ENCODE results near the gene PRKAB1. TPM values are rescaled to one million over a fixed set of nuclear protein-coding genes. Genes with fewer than 3 reads are reported as not detected.

Gene PRKAB1
- total RNA-seq, 1 experiment from 2014 or later, result 30.0 TPM

DNA sequence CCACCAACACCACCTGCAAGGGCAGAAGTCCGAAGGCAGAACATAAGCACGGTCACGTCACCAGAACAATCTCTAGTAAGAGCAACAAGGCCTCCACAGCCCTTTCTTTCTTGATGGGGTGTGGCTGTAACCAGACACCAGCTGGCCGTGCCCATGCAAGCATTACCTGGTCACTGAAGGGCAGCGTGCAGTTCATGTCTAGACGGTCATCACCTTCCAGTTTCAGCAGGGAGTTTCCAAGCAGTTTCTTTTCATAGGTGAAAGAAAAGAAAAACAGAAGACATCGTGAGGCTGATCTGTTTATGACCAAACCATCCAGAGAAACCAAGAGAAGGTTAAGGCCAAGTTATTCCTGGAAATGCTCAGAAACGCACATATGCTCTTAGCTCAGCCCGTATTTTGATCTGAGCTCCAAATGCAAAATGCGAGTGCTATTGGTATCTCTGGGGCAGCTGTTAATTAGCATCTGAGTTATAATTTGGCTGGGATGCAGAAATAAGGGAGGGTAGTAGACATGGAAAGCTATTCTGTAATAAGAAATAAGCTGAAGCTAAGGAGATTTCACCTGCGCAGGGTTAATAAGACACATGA, 42.5 kb downstream of the PRKAB1 start:
- H3K4me3 ChIP-seq, result no peak overlapping the region
- no peak overlapping the region for H3K27ac ChIP-seq
- H3K4me1 ChIP-seq (replicated peaks; ENCODE audit: insufficient read depth), result no peaks in the 10 kb centered on the region
- no peaks in the 10 kb centered on the region for H3K79me2 ChIP-seq (ENCODE audit: low read depth)
- H3K9me2 ChIP-seq (ENCODE audit: insufficient read depth), result no peaks in the 10 kb centered on the region
- H3K9me3 ChIP-seq (ENCODE audit: insufficient read depth, low read depth), result no peaks in the 10 kb centered on the region
- H3K36me3 ChIP-seq (ENCODE audit: low read depth), result no peaks in the 10 kb centered on the region
- CTCF ChIA-PET, result interaction anchor here (0.6 kb wide), 1 partner anchor 9 kb away, joined by 4 read pairs; no protein-coding TSS in a partner anchor
- DNase-seq, result peak in 1 of 2 experiments; percentile 69
- H3K4me2 ChIP-seq, result no peak overlapping the region
- POLR2A ChIA-PET (ENCODE audit: unreplicated experiment), result interaction anchor here (0.6 kb wide), 2 partner anchors 12 to 17 kb away, joined by 7 to 29 read pairs; no protein-coding TSS in a partner anchor
- intact Hi-C loops (cut with micrococcal nuclease; ENCODE audit: unreplicated experiment), result no loop called here
- no peak for TF ChIP-seq EZH2 (IDR thresholded peaks at IDR 0.05; ENCODE audit: low read depth)
- TF ChIP-seq, protein P1, sequence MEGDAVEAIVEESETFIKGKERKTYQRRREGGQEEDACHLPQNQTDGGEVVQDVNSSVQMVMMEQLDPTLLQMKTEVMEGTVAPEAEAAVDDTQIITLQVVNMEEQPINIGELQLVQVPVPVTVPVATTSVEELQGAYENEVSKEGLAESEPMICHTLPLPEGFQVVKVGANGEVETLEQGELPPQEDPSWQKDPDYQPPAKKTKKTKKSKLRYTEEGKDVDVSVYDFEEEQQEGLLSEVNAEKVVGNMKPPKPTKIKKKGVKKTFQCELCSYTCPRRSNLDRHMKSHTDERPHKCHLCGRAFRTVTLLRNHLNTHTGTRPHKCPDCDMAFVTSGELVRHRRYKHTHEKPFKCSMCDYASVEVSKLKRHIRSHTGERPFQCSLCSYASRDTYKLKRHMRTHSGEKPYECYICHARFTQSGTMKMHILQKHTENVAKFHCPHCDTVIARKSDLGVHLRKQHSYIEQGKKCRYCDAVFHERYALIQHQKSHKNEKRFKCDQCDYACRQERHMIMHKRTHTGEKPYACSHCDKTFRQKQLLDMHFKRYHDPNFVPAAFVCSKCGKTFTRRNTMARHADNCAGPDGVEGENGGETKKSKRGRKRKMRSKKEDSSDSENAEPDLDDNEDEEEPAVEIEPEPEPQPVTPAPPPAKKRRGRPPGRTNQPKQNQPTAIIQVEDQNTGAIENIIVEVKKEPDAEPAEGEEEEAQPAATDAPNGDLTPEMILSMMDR (conservative IDR thresholded peaks at IDR 0.05), result no peak
- BruUV-seq (replicated peaks), result no TSS peak
- no peaks in the 10 kb centered on the region; the same call in 1 of the 2 replicates for H3F3A ChIP-seq (ENCODE audit: insufficient read depth, low read depth)
- H4K20me1 ChIP-seq (ENCODE audit: insufficient read depth), result no peaks in the 10 kb centered on the region
- no peaks in the 10 kb centered on the region for H3K27me3 ChIP-seq (ENCODE audit: insufficient read depth, low read depth)
- no peak overlapping the region for H2AFZ ChIP-seq

DNA sequence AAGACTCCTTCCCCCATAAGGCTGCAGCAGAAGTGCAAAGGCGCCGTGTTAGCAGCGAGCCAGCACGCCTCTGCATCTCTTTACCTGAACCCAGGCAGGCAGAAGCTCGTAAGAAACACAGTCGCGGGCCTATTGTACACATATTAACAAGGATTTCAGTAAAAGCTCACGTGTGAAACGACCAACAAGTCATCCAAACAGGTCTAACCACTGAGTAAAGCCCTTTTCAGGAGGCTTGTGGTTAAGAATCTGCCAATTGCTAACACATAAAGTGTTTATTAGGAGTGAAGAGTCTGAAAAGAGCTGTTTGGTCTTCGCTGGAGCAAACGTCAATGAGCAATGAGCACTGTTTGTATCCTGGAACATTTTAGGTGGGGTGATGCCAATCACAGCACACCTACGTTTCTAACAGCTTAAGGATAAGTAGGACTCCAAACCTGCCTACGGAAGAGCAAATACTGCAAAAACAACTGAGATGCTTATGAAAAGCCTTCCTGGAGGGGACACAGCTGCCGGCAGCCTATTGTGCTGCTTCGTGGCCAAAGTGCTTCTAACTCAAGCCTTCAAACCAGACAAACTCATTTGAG, 43.1 kb downstream of the PRKAB1 start:
- TF ChIP-seq EZH2 (IDR thresholded peaks at IDR 0.05; ENCODE audit: low read depth), result no peak
- TF ChIP-seq, protein P1 (conservative IDR thresholded peaks at IDR 0.05), result no peak
- no peak overlapping the region for H3K27ac ChIP-seq
- no peaks in the 10 kb centered on the region for H4K20me1 ChIP-seq (ENCODE audit: insufficient read depth)
- ChIA-PET POLR2A (ENCODE audit: unreplicated experiment) (interaction anchor here (0.6 kb wide), 1 partner anchor 12 kb away, joined by 29 read pairs; no protein-coding TSS in a partner anchor), CTCF (no interaction called here)
- no peak overlapping the region for H3K4me2 ChIP-seq
- BruUV-seq (replicated peaks), result no TSS peak
- no peaks in the 10 kb centered on the region for H3K9me3 ChIP-seq (ENCODE audit: insufficient read depth, low read depth)
- H3K79me2 ChIP-seq (ENCODE audit: low read depth), result no peaks in the 10 kb centered on the region
- no peaks in the 10 kb centered on the region for H3K36me3 ChIP-seq (ENCODE audit: low read depth)
- no peaks in the 10 kb centered on the region for H3K9me2 ChIP-seq (ENCODE audit: insufficient read depth)
- no peak overlapping the region for H2AFZ ChIP-seq
- H3K4me1 ChIP-seq (replicated peaks; ENCODE audit: insufficient read depth), result peaks cover 5% of the 10 kb centered on the region; the same call in 1 of the 2 replicates
- DNase-seq, result no peak
- H3K27me3 ChIP-seq (ENCODE audit: insufficient read depth, low read depth), result no peaks in the 10 kb centered on the region
- peaks cover 4% of the 10 kb centered on the region; the same call in 1 of the 2 replicates for H3F3A ChIP-seq (ENCODE audit: insufficient read depth, low read depth)
- no peak overlapping the region for H3K4me3 ChIP-seq
- intact Hi-C loops (cut with micrococcal nuclease; ENCODE audit: unreplicated experiment), result no loop called here

DNA sequence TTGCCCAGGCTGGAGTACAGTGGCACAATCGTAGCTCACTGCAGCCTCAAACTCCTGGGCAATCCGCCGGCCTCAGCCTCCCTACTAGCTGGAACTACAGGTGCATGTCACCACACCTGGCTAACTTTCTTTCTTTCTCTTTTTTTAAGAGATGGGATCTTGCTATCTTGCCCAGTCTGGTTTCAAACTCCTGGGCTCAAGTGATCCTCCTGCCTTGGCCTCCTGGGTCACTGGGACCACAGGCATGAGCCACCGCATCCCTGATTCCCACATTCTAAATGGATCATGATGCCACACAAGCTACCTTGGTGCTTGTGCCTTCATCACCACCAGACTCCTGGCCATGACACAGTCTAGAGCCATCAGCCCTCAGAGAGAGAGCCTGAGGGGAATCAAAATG, 43.8 kb downstream of the PRKAB1 start:
- TF ChIP-seq, protein P1 (conservative IDR thresholded peaks at IDR 0.05), result no peak
- TF ChIP-seq EZH2 (IDR thresholded peaks at IDR 0.05; ENCODE audit: low read depth), result no peak
- Histone ChIP-seq H3K9me2 (ENCODE audit: insufficient read depth) (no peaks in the 10 kb centered on the region), H3K4me2 (no peak overlapping the region), H3K79me2 (ENCODE audit: low read depth) (no peaks in the 10 kb centered on the region), H3K4me3 (no peak overlapping the region), H3K4me1 (replicated peaks; ENCODE audit: insufficient read depth) (peaks cover 9% of the 10 kb centered on the region), H4K20me1 (ENCODE audit: insufficient read depth) (no peaks in the 10 kb centered on the region), H3K9me3 (ENCODE audit: insufficient read depth, low read depth) (no peaks in the 10 kb centered on the region), H3F3A (ENCODE audit: insufficient read depth, low read depth) (peaks cover 10% of the 10 kb centered on the region), H3K36me3 (ENCODE audit: low read depth) (no peaks in the 10 kb centered on the region), H3K27ac (no peak overlapping the region), H3K27me3 (ENCODE audit: insufficient read depth, low read depth) (no peaks in the 10 kb centered on the region), H2AFZ (no peak overlapping the region)
- BruUV-seq (replicated peaks), result no TSS peak
- CTCF ChIA-PET, result no interaction called here
- intact Hi-C loops (cut with micrococcal nuclease; ENCODE audit: unreplicated experiment), result no loop called here
- POLR2A ChIA-PET (ENCODE audit: unreplicated experiment), result no interaction called here
- DNase-seq, result no peak
